Prostate gland (tissue), 2 donors: ENCODE data around the gene PLXNC1.

Experiments
- POLR2A ChIP-seq: fragments of 450-650 bp; IDR thresholded peaks from one replicate; pipeline ENCODE4 v1.6.1; 2016; ENCODE audit warnings: antibody characterized with exemption, mild to moderate bottlenecking
- TF ChIP-seq, protein P1 (sequence below), 4 experiments: fragments of 200-600 bp in 2 of 4; fragments of 450-650 bp in 2 of 4; sonication (generic) in 2 of 4; IDR thresholded peaks; 1 replicate in 3 of 4; 2 replicates in 1 of 4; pipeline ENCODE4 v1.5.1; 2016 to 2019; ENCODE audit warnings: antibody characterized with exemption in 4 of 4, mild to moderate bottlenecking in 2 of 4, moderate library complexity in 2 of 4

GRCh38 chr12:94297876-94298505 lies 149.6 kb downstream of the PLXNC1 start:
- TF ChIP-seq, protein P1, sequence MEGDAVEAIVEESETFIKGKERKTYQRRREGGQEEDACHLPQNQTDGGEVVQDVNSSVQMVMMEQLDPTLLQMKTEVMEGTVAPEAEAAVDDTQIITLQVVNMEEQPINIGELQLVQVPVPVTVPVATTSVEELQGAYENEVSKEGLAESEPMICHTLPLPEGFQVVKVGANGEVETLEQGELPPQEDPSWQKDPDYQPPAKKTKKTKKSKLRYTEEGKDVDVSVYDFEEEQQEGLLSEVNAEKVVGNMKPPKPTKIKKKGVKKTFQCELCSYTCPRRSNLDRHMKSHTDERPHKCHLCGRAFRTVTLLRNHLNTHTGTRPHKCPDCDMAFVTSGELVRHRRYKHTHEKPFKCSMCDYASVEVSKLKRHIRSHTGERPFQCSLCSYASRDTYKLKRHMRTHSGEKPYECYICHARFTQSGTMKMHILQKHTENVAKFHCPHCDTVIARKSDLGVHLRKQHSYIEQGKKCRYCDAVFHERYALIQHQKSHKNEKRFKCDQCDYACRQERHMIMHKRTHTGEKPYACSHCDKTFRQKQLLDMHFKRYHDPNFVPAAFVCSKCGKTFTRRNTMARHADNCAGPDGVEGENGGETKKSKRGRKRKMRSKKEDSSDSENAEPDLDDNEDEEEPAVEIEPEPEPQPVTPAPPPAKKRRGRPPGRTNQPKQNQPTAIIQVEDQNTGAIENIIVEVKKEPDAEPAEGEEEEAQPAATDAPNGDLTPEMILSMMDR (IDR thresholded peaks at IDR 0.05) = no peak
- no peak for TF ChIP-seq POLR2A
